WTC11 (cell line): ENCODE data around the gene C16orf54.

ENCODE experiments used
- JUN ChIP-seq: sonication (generic); formaldehyde crosslinking; IDR thresholded peaks from 2 replicates; pipeline ENCODE4 v1.8.0; 2023; ENCODE audit warnings: mild to moderate bottlenecking, missing genetic modification reagents
- NR1H2 ChIP-seq: sonication (generic); formaldehyde crosslinking; IDR thresholded peaks from 2 replicates; pipeline ENCODE4 v1.9.0; 2021; ENCODE audit warnings: mild to moderate bottlenecking, moderate library complexity, missing genetic modification reagents
- NR3C1 ChIP-seq: sonication (generic); formaldehyde crosslinking; conservative IDR thresholded peaks from 2 replicates; pipeline ENCODE4 v1.8.1; 2023; ENCODE audit warnings: low read depth, mild to moderate bottlenecking, missing genetic modification reagents
- TCF7 ChIP-seq: sonication (generic); formaldehyde crosslinking; IDR thresholded peaks from 2 replicates; pipeline ENCODE4 v1.8.0; 2022; ENCODE audit warnings: mild to moderate bottlenecking, low read depth, missing genetic modification reagents, moderate library complexity
- ZNF219 ChIP-seq: sonication (generic); formaldehyde crosslinking; IDR thresholded peaks from 2 replicates; pipeline ENCODE4 v1.8.0; 2023; ENCODE audit warnings: missing genetic modification reagents, mild to moderate bottlenecking, borderline replicate concordance
- TF ChIP-seq, protein P1 (sequence below): sonication (generic); formaldehyde crosslinking; IDR thresholded peaks from 2 replicates; pipeline ENCODE4 v1.8.1; 2023; ENCODE audit warnings: mild to moderate bottlenecking, missing genetic modification reagents, moderate library complexity
- TF ChIP-seq, protein P2 (sequence below): sonication (generic); formaldehyde crosslinking; IDR thresholded peaks from 2 replicates; pipeline ENCODE4 v1.8.1; 2023; ENCODE audit warnings: mild to moderate bottlenecking, missing genetic modification reagents, moderate library complexity
- TF ChIP-seq, protein P3 (sequence below): fragments of 200-600 bp; IDR thresholded peaks from 2 replicates; pipeline ENCODE4 v1.8.0; 2022; ENCODE audit warnings: antibody characterized with exemption
- TF ChIP-seq, protein P4 (sequence below): fragments of 250-450 bp; sonication (Bioruptor Pico); IDR thresholded peaks from 2 replicates; pipeline ENCODE4 v1.8.0; 2021; ENCODE audit warnings: mild to moderate bottlenecking
- TF ChIP-seq, protein P5 (sequence below): sonication (generic); formaldehyde crosslinking; IDR thresholded peaks from 2 replicates; pipeline ENCODE4 v1.8.1; 2023; ENCODE audit warnings: mild to moderate bottlenecking, missing genetic modification reagents
- TF ChIP-seq, protein P6 (sequence below): sonication (generic); formaldehyde crosslinking; IDR thresholded peaks from 2 replicates; pipeline ENCODE4 v1.8.0; 2022; ENCODE audit warnings: mild to moderate bottlenecking, missing genetic modification reagents
- TF ChIP-seq, protein P7 (sequence below): sonication (generic); formaldehyde crosslinking; conservative IDR thresholded peaks from 2 replicates; pipeline ENCODE4 v1.8.1; 2022; ENCODE audit warnings: mild to moderate bottlenecking, missing genetic modification reagents

GRCh38 chr16:29700253-29700987 lies 45.4 kb downstream of the C16orf54 start:
- TF ChIP-seq, protein P1, sequence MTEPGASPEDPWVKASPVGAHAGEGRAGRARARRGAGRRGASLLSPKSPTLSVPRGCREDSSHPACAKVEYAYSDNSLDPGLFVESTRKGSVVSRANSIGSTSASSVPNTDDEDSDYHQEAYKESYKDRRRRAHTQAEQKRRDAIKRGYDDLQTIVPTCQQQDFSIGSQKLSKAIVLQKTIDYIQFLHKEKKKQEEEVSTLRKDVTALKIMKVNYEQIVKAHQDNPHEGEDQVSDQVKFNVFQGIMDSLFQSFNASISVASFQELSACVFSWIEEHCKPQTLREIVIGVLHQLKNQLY (CRISPR knock-in tag) = no peak
- TF ChIP-seq, protein P2, sequence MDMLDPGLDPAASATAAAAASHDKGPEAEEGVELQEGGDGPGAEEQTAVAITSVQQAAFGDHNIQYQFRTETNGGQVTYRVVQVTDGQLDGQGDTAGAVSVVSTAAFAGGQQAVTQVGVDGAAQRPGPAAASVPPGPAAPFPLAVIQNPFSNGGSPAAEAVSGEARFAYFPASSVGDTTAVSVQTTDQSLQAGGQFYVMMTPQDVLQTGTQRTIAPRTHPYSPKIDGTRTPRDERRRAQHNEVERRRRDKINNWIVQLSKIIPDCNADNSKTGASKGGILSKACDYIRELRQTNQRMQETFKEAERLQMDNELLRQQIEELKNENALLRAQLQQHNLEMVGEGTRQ = no peak
- TF ChIP-seq ZNF219 (CRISPR knock-in tag) = no peak
- TF ChIP-seq NR1H2 (CRISPR knock-in tag) = no peak
- TF ChIP-seq, protein P3, sequence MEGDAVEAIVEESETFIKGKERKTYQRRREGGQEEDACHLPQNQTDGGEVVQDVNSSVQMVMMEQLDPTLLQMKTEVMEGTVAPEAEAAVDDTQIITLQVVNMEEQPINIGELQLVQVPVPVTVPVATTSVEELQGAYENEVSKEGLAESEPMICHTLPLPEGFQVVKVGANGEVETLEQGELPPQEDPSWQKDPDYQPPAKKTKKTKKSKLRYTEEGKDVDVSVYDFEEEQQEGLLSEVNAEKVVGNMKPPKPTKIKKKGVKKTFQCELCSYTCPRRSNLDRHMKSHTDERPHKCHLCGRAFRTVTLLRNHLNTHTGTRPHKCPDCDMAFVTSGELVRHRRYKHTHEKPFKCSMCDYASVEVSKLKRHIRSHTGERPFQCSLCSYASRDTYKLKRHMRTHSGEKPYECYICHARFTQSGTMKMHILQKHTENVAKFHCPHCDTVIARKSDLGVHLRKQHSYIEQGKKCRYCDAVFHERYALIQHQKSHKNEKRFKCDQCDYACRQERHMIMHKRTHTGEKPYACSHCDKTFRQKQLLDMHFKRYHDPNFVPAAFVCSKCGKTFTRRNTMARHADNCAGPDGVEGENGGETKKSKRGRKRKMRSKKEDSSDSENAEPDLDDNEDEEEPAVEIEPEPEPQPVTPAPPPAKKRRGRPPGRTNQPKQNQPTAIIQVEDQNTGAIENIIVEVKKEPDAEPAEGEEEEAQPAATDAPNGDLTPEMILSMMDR = peak; percentile 87
- TF ChIP-seq NR3C1 (CRISPR knock-in tag) = no peak
- TF ChIP-seq, protein P4, sequence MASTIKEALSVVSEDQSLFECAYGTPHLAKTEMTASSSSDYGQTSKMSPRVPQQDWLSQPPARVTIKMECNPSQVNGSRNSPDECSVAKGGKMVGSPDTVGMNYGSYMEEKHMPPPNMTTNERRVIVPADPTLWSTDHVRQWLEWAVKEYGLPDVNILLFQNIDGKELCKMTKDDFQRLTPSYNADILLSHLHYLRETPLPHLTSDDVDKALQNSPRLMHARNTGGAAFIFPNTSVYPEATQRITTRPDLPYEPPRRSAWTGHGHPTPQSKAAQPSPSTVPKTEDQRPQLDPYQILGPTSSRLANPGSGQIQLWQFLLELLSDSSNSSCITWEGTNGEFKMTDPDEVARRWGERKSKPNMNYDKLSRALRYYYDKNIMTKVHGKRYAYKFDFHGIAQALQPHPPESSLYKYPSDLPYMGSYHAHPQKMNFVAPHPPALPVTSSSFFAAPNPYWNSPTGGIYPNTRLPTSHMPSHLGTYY (CRISPR knock-in tag) = no peak
- TF ChIP-seq, protein P5, sequence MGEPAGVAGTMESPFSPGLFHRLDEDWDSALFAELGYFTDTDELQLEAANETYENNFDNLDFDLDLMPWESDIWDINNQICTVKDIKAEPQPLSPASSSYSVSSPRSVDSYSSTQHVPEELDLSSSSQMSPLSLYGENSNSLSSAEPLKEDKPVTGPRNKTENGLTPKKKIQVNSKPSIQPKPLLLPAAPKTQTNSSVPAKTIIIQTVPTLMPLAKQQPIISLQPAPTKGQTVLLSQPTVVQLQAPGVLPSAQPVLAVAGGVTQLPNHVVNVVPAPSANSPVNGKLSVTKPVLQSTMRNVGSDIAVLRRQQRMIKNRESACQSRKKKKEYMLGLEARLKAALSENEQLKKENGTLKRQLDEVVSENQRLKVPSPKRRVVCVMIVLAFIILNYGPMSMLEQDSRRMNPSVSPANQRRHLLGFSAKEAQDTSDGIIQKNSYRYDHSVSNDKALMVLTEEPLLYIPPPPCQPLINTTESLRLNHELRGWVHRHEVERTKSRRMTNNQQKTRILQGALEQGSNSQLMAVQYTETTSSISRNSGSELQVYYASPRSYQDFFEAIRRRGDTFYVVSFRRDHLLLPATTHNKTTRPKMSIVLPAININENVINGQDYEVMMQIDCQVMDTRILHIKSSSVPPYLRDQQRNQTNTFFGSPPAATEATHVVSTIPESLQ (CRISPR knock-in tag) = no peak
- TF ChIP-seq TCF7 (CRISPR knock-in tag) = no peak
- TF ChIP-seq, protein P6, sequence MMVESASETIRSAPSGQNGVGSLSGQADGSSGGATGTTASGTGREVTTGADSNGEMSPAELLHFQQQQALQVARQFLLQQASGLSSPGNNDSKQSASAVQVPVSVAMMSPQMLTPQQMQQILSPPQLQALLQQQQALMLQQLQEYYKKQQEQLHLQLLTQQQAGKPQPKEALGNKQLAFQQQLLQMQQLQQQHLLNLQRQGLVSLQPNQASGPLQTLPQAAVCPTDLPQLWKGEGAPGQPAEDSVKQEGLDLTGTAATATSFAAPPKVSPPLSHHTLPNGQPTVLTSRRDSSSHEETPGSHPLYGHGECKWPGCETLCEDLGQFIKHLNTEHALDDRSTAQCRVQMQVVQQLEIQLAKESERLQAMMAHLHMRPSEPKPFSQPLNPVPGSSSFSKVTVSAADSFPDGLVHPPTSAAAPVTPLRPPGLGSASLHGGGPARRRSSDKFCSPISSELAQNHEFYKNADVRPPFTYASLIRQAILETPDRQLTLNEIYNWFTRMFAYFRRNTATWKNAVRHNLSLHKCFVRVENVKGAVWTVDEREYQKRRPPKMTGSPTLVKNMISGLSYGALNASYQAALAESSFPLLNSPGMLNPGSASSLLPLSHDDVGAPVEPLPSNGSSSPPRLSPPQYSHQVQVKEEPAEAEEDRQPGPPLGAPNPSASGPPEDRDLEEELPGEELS (CRISPR knock-in tag) = no peak
- no peak for TF ChIP-seq JUN (CRISPR knock-in tag)
- TF ChIP-seq, protein P7, sequence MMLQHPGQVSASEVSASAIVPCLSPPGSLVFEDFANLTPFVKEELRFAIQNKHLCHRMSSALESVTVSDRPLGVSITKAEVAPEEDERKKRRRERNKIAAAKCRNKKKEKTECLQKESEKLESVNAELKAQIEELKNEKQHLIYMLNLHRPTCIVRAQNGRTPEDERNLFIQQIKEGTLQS = no peak
